ENCODE data around the gene CD80.

DNA sequence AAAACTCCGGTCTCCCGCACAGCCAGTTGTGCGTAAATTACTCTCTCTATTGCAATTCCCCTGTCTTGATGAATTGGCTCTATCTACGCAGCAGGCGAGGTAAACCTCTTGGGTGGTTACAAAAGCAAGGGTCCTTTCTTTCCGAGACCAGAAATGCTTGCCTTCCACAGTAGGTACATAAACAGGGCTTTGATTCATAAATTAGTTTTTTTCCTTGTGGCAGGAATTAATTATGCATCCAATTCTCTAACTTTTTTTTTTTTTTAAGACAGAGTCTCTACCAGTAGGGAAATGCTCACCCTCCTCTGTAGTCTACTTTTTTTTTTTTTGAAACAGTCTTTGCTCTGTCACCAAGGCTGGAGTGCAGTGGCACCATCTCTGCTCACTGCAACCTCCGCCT, 16.3 kb downstream of the CD80 start:
- TF ChIP-seq CTCF (tag by site-specific recombination; IDR thresholded peaks at IDR 0.05) (no peak), MYNN (tag by site-specific recombination; IDR thresholded peaks at IDR 0.05; ENCODE audit: borderline replicate concordance) (no peak), ZNF658 (tag by site-specific recombination; IDR thresholded peaks at IDR 0.05) (no peak), ZNF677 (tag by site-specific recombination; IDR thresholded peaks at IDR 0.05) (no peak), ATF2 (tag by site-specific recombination; IDR thresholded peaks at IDR 0.05; ENCODE audit: low read depth) (no peak), ZNF514 (tag by site-specific recombination; IDR thresholded peaks at IDR 0.05) (no peak), ZNF350 (tag by site-specific recombination; IDR thresholded peaks at IDR 0.05) (no peak)
